Stimulated activated CD4-positive, alpha-beta T cell treated with anti-CD3 and anti-CD28 coated beads, Interleukin-1b, Interleukin-23, amount 100 ng/mL, for 24 hours (primary cell): Measurements from ENCODE around the gene FGFBP1.
A peak's percentile ranks its signal among the peaks of the same experiment; 100 is the strongest.

ENCODE experiments used
- DNase-seq, 4 experiments: peaks; one replicate each; pipeline ENCODE4 v3.0.0-alpha.2; 2020; ENCODE audit warnings: low read depth in 4 of 4, low spot score in 1 of 4

FGFBP1 gene

GRCh38 chr4:15938640-15939039 lies at the start of gene FGFBP1:
TSS of gene FGFBP1 (minus strand) at chr4:15938740. CDS start at chr4:15936632, 2,108 bp downstream.
- no peak for DNase-seq

GRCh38 chr4:15988222-15988621 lies 49.7 kb upstream of the FGFBP1 start:
- no peak for DNase-seq

- DNase-seq: no peak
Observed at GRCh38 chr4:15986907-15987306, 48.4 kb upstream of the FGFBP1 start.

GRCh38 chr4:15983610-15984009 lies 45.1 kb upstream of the FGFBP1 start:
- DNase-seq: no peak

GRCh38 chr4:15982842-15983524 lies 44.4 kb upstream of the FGFBP1 start:
- DNase-seq: no peak

GRCh38 chr4:15976456-15977447 lies 38.2 kb upstream of the FGFBP1 start:
- no peak for DNase-seq

GRCh38 chr4:15971068-15971801 lies 32.7 kb upstream of the FGFBP1 start:
- DNase-seq: no peak

- DNase-seq: no peak
Observed at GRCh38 chr4:15968551-15969300, 30.2 kb upstream of the FGFBP1 start.

- DNase-seq: no peak
Observed at GRCh38 chr4:15965325-15965724, 26.8 kb upstream of the FGFBP1 start.

GRCh38 chr4:15964159-15964558 lies 25.6 kb upstream of the FGFBP1 start:
- DNase-seq: no peak

- peak in 1 of 4 experiments; percentile 23 for DNase-seq
Observed at GRCh38 chr4:15963576-15963975, 25.0 kb upstream of the FGFBP1 start.

- DNase-seq: peak in 3 of 4 experiments; percentile 9 to 41 (median 28)
Observed at GRCh38 chr4:15963001-15963451, 24.5 kb upstream of the FGFBP1 start, which contains the start of gene FGFBP2. TSS of gene FGFBP2 (minus strand) at chr4:15963175. CDS start at chr4:15963129, 46 bp downstream.

GRCh38 chr4:15961781-15962510 lies 23.4 kb upstream of the FGFBP1 start:
- no peak for DNase-seq

- DNase-seq: no peak
Observed at GRCh38 chr4:15958562-15958961, 20.0 kb upstream of the FGFBP1 start.

- peak; percentile 66 to 79 (median 72) for DNase-seq
Observed at GRCh38 chr4:15956179-15956850, 17.8 kb upstream of the FGFBP1 start.

GRCh38 chr4:15955670-15956069 lies 17.1 kb upstream of the FGFBP1 start:
- DNase-seq: no peak

GRCh38 chr4:15953625-15954024 lies 15.1 kb upstream of the FGFBP1 start:
- DNase-seq: no peak

- no peak for DNase-seq
Observed at GRCh38 chr4:15951781-15952180, 13.2 kb upstream of the FGFBP1 start.

GRCh38 chr4:15948826-15949225 lies 10.3 kb upstream of the FGFBP1 start:
- DNase-seq: no peak
